OCI-LY1 (cell line): Measurements from ENCODE around the gene REXO4.

ENCODE experiments used
- H2AFZ ChIP-seq: fragments of 200-600 bp; sonication (generic), shearing (Covaris generic); 2 replicates; pipeline ENCODE4 v1.6.0; 2014; ENCODE audit warnings: antibody characterized with exemption, mild to moderate bottlenecking, low read length
- H3F3A ChIP-seq: fragments of 200-600 bp; sonication (generic), shearing (Covaris generic); 2 replicates; pipeline ENCODE4 v1.6.0; 2014; ENCODE audit warnings: mild to moderate bottlenecking, antibody characterized with exemption, low read length, moderate library complexity; ENCODE audit not compliant: insufficient read depth
- H3K27ac ChIP-seq: fragments of 200-600 bp; sonication (generic); 2 replicates; pipeline ENCODE4 v1.5.1; 2014; ENCODE audit warnings: low read length, mixed run types, mild to moderate bottlenecking, low read depth; ENCODE audit not compliant: poor library complexity, severe bottlenecking
- H3K27me3 ChIP-seq: fragments of 200-600 bp; sonication (generic); 2 replicates; pipeline ENCODE4 v1.6.0; 2014; ENCODE audit warnings: antibody characterized with exemption, mild to moderate bottlenecking, low read length, moderate library complexity; ENCODE audit not compliant: insufficient read depth
- H3K36me3 ChIP-seq: fragments of 200-600 bp; sonication (generic); 2 replicates; pipeline ENCODE4 v1.6.1; 2014; ENCODE audit warnings: mild to moderate bottlenecking, antibody characterized with exemption, low read length, moderate library complexity, mixed read lengths; ENCODE audit not compliant: insufficient read depth
- H3K4me1 ChIP-seq: fragments of 200-600 bp; sonication (generic); 2 replicates; pipeline ENCODE4 v1.5.1; 2014; ENCODE audit warnings: mild to moderate bottlenecking, low read length, moderate library complexity; ENCODE audit not compliant: insufficient read depth, severe bottlenecking
- H3K4me2 ChIP-seq: fragments of 200-600 bp; sonication (generic), shearing (Covaris generic); 2 replicates; pipeline ENCODE4 v1.6.1; 2014; ENCODE audit warnings: low read length
- H3K4me3 ChIP-seq: fragments of 200-600 bp; sonication (generic); 2 replicates; pipeline ENCODE4 v1.5.1; 2014; ENCODE audit warnings: low read length, low read depth, mild to moderate bottlenecking, mixed read lengths; ENCODE audit not compliant: poor library complexity, severe bottlenecking
- H3K79me2 ChIP-seq: fragments of 200-600 bp; shearing (Covaris generic); 2 replicates; pipeline ENCODE4 v1.6.1; 2016; ENCODE audit warnings: mixed run types, low read length, mixed read lengths; ENCODE audit not compliant: insufficient read depth
- H3K9ac ChIP-seq: fragments of 200-600 bp; sonication (generic), shearing (Covaris generic); 2 replicates; pipeline ENCODE4 v1.6.1; 2014; ENCODE audit warnings: mild to moderate bottlenecking, low read length, mixed read lengths
- H3K9me2 ChIP-seq: fragments of 200-600 bp; sonication (generic), shearing (Covaris generic); 2 replicates; pipeline ENCODE4 v1.6.1; 2014; ENCODE audit warnings: low read depth, mild to moderate bottlenecking, low read length, mixed read lengths
- H3K9me3 ChIP-seq: fragments of 200-600 bp; shearing (Covaris generic); 2 replicates; pipeline ENCODE4 v1.6.1; 2014; ENCODE audit warnings: low read length, mixed read lengths
- H4K20me1 ChIP-seq: fragments of 200-600 bp; sonication (generic), shearing (Covaris generic); 2 replicates; pipeline ENCODE4 v1.6.0; 2016; ENCODE audit warnings: mild to moderate bottlenecking, low read length; ENCODE audit not compliant: insufficient read depth
- CTCF ChIP-seq: fragments of 200-600 bp; sonication (generic), shearing (Covaris generic); IDR thresholded peaks from 2 replicates; pipeline ENCODE4 v1.5.1; 2017; ENCODE audit warnings: mild to moderate bottlenecking, antibody characterized with exemption, low read length, moderate library complexity, mixed read lengths
- EZH2 ChIP-seq: fragments of 200-600 bp; sonication (generic), shearing (Covaris generic); IDR thresholded peaks from 2 replicates; pipeline ENCODE4 v1.8.0; 2017; ENCODE audit warnings: borderline replicate concordance, mixed run types, mild to moderate bottlenecking, antibody characterized with exemption, low read length, moderate library complexity, mixed read lengths

REXO4 gene

GRCh38 chr9:133458643-133459312 lies 41.0 kb upstream of the REXO4 start:
- TF ChIP-seq EZH2: no peak
- no peak for TF ChIP-seq CTCF
- Histone ChIP-seq H3F3A (no peaks in the 10 kb centered on the region), H3K9me3 (no peaks in the 10 kb centered on the region), H3K79me2 (no peaks in the 10 kb centered on the region), H3K27ac (no peak overlapping the region), H2AFZ (no peak overlapping the region), H3K4me2 (peak overlapping the region; percentile 66), H3K9ac (no peak overlapping the region; the same call in 1 of the 2 replicates), H3K9me2 (no peaks in the 10 kb centered on the region), H3K4me1 (peaks cover 13% of the 10 kb centered on the region), H3K27me3 (peaks cover 5% of the 10 kb centered on the region; the same call in 1 of the 2 replicates), H3K4me3 (peak overlapping the region; percentile 65), H3K36me3 (no peaks in the 10 kb centered on the region), H4K20me1 (no peaks in the 10 kb centered on the region)

GRCh38 chr9:133457748-133458147 lies 39.9 kb upstream of the REXO4 start:
- H3K4me1 ChIP-seq: peaks cover 13% of the 10 kb centered on the region

GRCh38 chr9:133457233-133457632 lies 39.4 kb upstream of the REXO4 start:
- Histone ChIP-seq H3K4me1 (peaks cover 13% of the 10 kb centered on the region), H3F3A (no peaks in the 10 kb centered on the region), H3K9ac (no peak overlapping the region), H3K4me3 (no peak overlapping the region), H3K9me2 (no peaks in the 10 kb centered on the region), H3K27ac (no peak overlapping the region), H2AFZ (no peak overlapping the region), H3K27me3 (peaks cover 7% of the 10 kb centered on the region; the same call in 1 of the 2 replicates), H3K36me3 (no peaks in the 10 kb centered on the region), H3K4me2 (no peak overlapping the region), H3K79me2 (no peaks in the 10 kb centered on the region), H4K20me1 (no peaks in the 10 kb centered on the region), H3K9me3 (no peaks in the 10 kb centered on the region)
- TF ChIP-seq CTCF (no peak), EZH2 (no peak)

More at GRCh38 chr9:133457748-133458147, 39.9 kb upstream of the REXO4 start:
- Histone ChIP-seq H3K9me2 (no peaks in the 10 kb centered on the region), H3K79me2 (no peaks in the 10 kb centered on the region), H3K27me3 (peaks cover 7% of the 10 kb centered on the region; the same call in 1 of the 2 replicates), H3F3A (no peaks in the 10 kb centered on the region), H3K36me3 (no peaks in the 10 kb centered on the region), H2AFZ (no peak overlapping the region), H3K4me2 (no peak overlapping the region), H3K9me3 (no peaks in the 10 kb centered on the region), H3K4me3 (no peak overlapping the region), H4K20me1 (no peaks in the 10 kb centered on the region), H3K9ac (no peak overlapping the region), H3K27ac (no peak overlapping the region)
- TF ChIP-seq EZH2 (no peak), CTCF (no peak)
